HUES64 (cell line): ENCODE data around the gene ZFYVE21.

ENCODE experiments used
- H3K27ac ChIP-seq: 2 replicates; pipeline ENCODE4 v1.7.0; 2013; ENCODE audit warnings: low read depth, low read length, inconsistent platforms
- H3K27me3 ChIP-seq: 2 replicates; pipeline ENCODE4 v1.6.1; 2013; ENCODE audit warnings: mild to moderate bottlenecking, low read length; ENCODE audit not compliant: insufficient read depth
- H3K36me3 ChIP-seq: 2 replicates; pipeline ENCODE4 v1.6.1; 2013; ENCODE audit warnings: mild to moderate bottlenecking, low read length; ENCODE audit not compliant: insufficient read depth
- H3K4me1 ChIP-seq: 2 replicates; pipeline ENCODE4 v1.6.1; 2013; ENCODE audit warnings: mild to moderate bottlenecking, low read length, moderate library complexity; ENCODE audit not compliant: insufficient read depth
- H3K4me3 ChIP-seq: 2 replicates; pipeline ENCODE4 v1.5.1; 2013; ENCODE audit warnings: mild to moderate bottlenecking, low read length, moderate library complexity
- H3K9ac ChIP-seq: 2 replicates; pipeline ENCODE4 v1.6.1; 2013; ENCODE audit warnings: mild to moderate bottlenecking, low read depth, low read length
- H3K9me3 ChIP-seq: 2 replicates; pipeline ENCODE4 v1.6.1; 2013; ENCODE audit warnings: low read depth, low read length; ENCODE audit not compliant: insufficient read depth
- WGBS: fragments of 150-250, 120-280 bp; methylation state at CpG from one replicate; pipeline ENCODE4 v1.1.7; 2013; ENCODE audit warnings: missing lambda C conversion rate; 5-methylcytosine and 5-hydroxymethylcytosine counted together

ZFYVE21 gene

GRCh38 chr14:103742499-103743255, 27.1 kb downstream of the ZFYVE21 start:
- no peak overlapping the region for H3K4me3 ChIP-seq
- no peak overlapping the region for H3K27ac ChIP-seq
- H3K27me3 ChIP-seq, result no peaks in the 10 kb centered on the region
- WGBS, result 91% methylated on average over 14 of the region's 14 CpGs
- no peaks in the 10 kb centered on the region for H3K36me3 ChIP-seq
- H3K4me1 ChIP-seq, result peaks cover 5% of the 10 kb centered on the region; the same call in 1 of the 2 replicates
- H3K9me3 ChIP-seq, result no peaks in the 10 kb centered on the region
- no peak overlapping the region for H3K9ac ChIP-seq

- H3K36me3 ChIP-seq, result no peaks in the 10 kb centered on the region
- no peaks in the 10 kb centered on the region for H3K9me3 ChIP-seq
- no peak overlapping the region for H3K27ac ChIP-seq
- H3K4me1 ChIP-seq, result peaks cover 5% of the 10 kb centered on the region; the same call in 1 of the 2 replicates
- 0 out of 2 replicates have a peak overlapping the region, but pooled peaks have one; percentile 30 for H3K9ac ChIP-seq
- 93% methylated on average over 15 of the region's 15 CpGs for WGBS
- H3K4me3 ChIP-seq, result no peak overlapping the region
- no peaks in the 10 kb centered on the region for H3K27me3 ChIP-seq
Measured at GRCh38 chr14:103743691-103744090, 28.1 kb downstream of the ZFYVE21 start.

- H3K9ac ChIP-seq, result no peak overlapping the region
- H3K9me3 ChIP-seq, result no peaks in the 10 kb centered on the region
- H3K4me3 ChIP-seq, result no peak overlapping the region
- H3K36me3 ChIP-seq, result no peaks in the 10 kb centered on the region
- no peak overlapping the region for H3K27ac ChIP-seq
- 94% methylated on average over 15 of the region's 15 CpGs for WGBS
- no peaks in the 10 kb centered on the region for H3K27me3 ChIP-seq
- 0 out of 2 replicates have a peak, but pooled peaks cover 5% of the 10 kb centered on the region for H3K4me1 ChIP-seq
Measured at GRCh38 chr14:103744621-103745395, 29.2 kb downstream of the ZFYVE21 start.

GRCh38 chr14:103745424-103745823, 29.8 kb downstream of the ZFYVE21 start:
- WGBS, result 94% methylated on average over 5 of the region's 5 CpGs
- Histone ChIP-seq H3K9ac (no peak overlapping the region), H3K36me3 (no peaks in the 10 kb centered on the region), H3K4me1 (0 out of 2 replicates have a peak, but pooled peaks cover 5% of the 10 kb centered on the region), H3K27ac (no peak overlapping the region), H3K4me3 (no peak overlapping the region), H3K9me3 (no peaks in the 10 kb centered on the region), H3K27me3 (no peaks in the 10 kb centered on the region)

- no peaks in the 10 kb centered on the region for H3K9me3 ChIP-seq
- no peak overlapping the region for H3K27ac ChIP-seq
- no peak overlapping the region for H3K4me3 ChIP-seq
- no peak overlapping the region for H3K9ac ChIP-seq
- 88% methylated on average over 10 of the region's 10 CpGs for WGBS
- H3K27me3 ChIP-seq, result no peaks in the 10 kb centered on the region
- H3K36me3 ChIP-seq, result no peaks in the 10 kb centered on the region
- 0 out of 2 replicates have a peak, but pooled peaks cover 5% of the 10 kb centered on the region for H3K4me1 ChIP-seq
Measured at GRCh38 chr14:103746701-103747100, 31.1 kb downstream of the ZFYVE21 start.

- H3K9me3 ChIP-seq, result no peaks in the 10 kb centered on the region
- WGBS, result 94% methylated on average over 5 of the region's 5 CpGs
- H3K4me3 ChIP-seq, result no peak overlapping the region
- H3K9ac ChIP-seq, result no peak overlapping the region
- no peaks in the 10 kb centered on the region for H3K4me1 ChIP-seq
- H3K27ac ChIP-seq, result no peak overlapping the region
- no peaks in the 10 kb centered on the region for H3K36me3 ChIP-seq
- H3K27me3 ChIP-seq, result no peaks in the 10 kb centered on the region
Measured at GRCh38 chr14:103748534-103748857, 32.9 kb downstream of the ZFYVE21 start.

GRCh38 chr14:103749452-103749851, 33.8 kb downstream of the ZFYVE21 start:
- 96% methylated on average over 5 of the region's 5 CpGs for WGBS
- Histone ChIP-seq H3K9ac (no peak overlapping the region), H3K36me3 (no peaks in the 10 kb centered on the region)

GRCh38 chr14:103749860-103750259, 34.2 kb downstream of the ZFYVE21 start:
- H3K36me3 ChIP-seq, result no peaks in the 10 kb centered on the region
- H3K4me1 ChIP-seq, result no peaks in the 10 kb centered on the region; the same call in 1 of the 2 replicates
- H3K9ac ChIP-seq, result no peak overlapping the region
- 98% methylated on average over 4 of the region's 5 CpGs for WGBS
- H3K9me3 ChIP-seq, result no peaks in the 10 kb centered on the region
- H3K27me3 ChIP-seq, result no peaks in the 10 kb centered on the region
- H3K27ac ChIP-seq, result no peak overlapping the region
- no peak overlapping the region for H3K4me3 ChIP-seq

More at GRCh38 chr14:103749452-103749851, 33.8 kb downstream of the ZFYVE21 start:
- no peak overlapping the region for H3K4me3 ChIP-seq
- no peaks in the 10 kb centered on the region for H3K9me3 ChIP-seq
- H3K4me1 ChIP-seq, result no peaks in the 10 kb centered on the region; the same call in 1 of the 2 replicates
- H3K27me3 ChIP-seq, result no peaks in the 10 kb centered on the region
- H3K27ac ChIP-seq, result no peak overlapping the region

GRCh38 chr14:103753774-103754173, 38.2 kb downstream of the ZFYVE21 start:
- no peak overlapping the region for H3K27ac ChIP-seq
- no peaks in the 10 kb centered on the region for H3K36me3 ChIP-seq
- no peaks in the 10 kb centered on the region; the same call in 1 of the 2 replicates for H3K4me1 ChIP-seq
- no peak overlapping the region for H3K4me3 ChIP-seq
- H3K9me3 ChIP-seq, result no peaks in the 10 kb centered on the region
- no peak overlapping the region for H3K9ac ChIP-seq
- no peaks in the 10 kb centered on the region for H3K27me3 ChIP-seq
- WGBS, result 82% methylated on average over 9 of the region's 9 CpGs

GRCh38 chr14:103755060-103755459, 39.5 kb downstream of the ZFYVE21 start:
- Histone ChIP-seq H3K27ac (no peak overlapping the region), H3K27me3 (no peaks in the 10 kb centered on the region), H3K9ac (no peak overlapping the region), H3K36me3 (no peaks in the 10 kb centered on the region), H3K4me1 (no peaks in the 10 kb centered on the region; the same call in 1 of the 2 replicates), H3K9me3 (no peaks in the 10 kb centered on the region), H3K4me3 (no peak overlapping the region)
- 97% methylated on average over 6 of the region's 6 CpGs for WGBS

GRCh38 chr14:103758059-103758776, 42.6 kb downstream of the ZFYVE21 start:
- Histone ChIP-seq H3K27me3 (no peaks in the 10 kb centered on the region), H3K27ac (no peak overlapping the region), H3K4me1 (peaks cover 6% of the 10 kb centered on the region; the same call in 1 of the 2 replicates), H3K9me3 (no peaks in the 10 kb centered on the region), H3K4me3 (no peak overlapping the region), H3K36me3 (no peaks in the 10 kb centered on the region), H3K9ac (no peak overlapping the region)
- WGBS, result 95% methylated on average over 8 of the region's 8 CpGs
